Esophagus muscularis mucosa (tissue), 4 donors: ENCODE measurements around the gene FXYD7.

ENCODE experiments used
- EP300 ChIP-seq: sonication (generic); formaldehyde crosslinking; IDR thresholded peaks from one replicate; pipeline ENCODE4 v1.6.1; 2017; ENCODE audit warnings: antibody characterized with exemption
- POLR2A ChIP-seq: fragments of 450-650 bp; IDR thresholded peaks from one replicate; pipeline ENCODE4 v1.6.1; 2017; ENCODE audit warnings: antibody characterized with exemption, moderate library complexity, mild to moderate bottlenecking, low read depth
- TF ChIP-seq, protein P1 (sequence below), 3 experiments: fragments of 200-600 bp in 2 of 3; fragments of 450-650 bp in 1 of 3; sonication (generic) in 2 of 3; IDR thresholded peaks; one replicate each; pipeline ENCODE4 v1.5.1; 2017 to 2019; ENCODE audit warnings: antibody characterized with exemption in 3 of 3, mild to moderate bottlenecking in 2 of 3, moderate library complexity in 1 of 3

DNA sequence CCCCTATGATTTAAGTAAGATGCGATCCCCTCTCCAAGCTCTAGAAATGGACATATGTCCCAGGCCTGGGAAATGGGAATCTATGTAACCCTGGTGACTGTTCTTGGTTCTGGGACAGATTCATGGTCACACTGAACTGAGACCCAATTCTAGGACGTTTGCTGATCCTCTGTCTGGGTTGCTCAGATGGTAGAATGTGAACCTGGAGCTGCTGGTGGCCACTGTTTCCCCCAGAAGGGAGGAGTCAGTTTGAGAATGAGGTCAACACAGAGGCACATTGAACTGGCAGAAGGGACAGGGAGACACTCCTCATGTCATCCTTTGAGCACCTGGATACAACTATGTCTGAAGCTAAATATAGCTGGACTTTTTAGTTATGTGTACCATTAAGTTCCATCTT, 56.4 kb downstream of the FXYD7 start:
- TF ChIP-seq, protein P1, sequence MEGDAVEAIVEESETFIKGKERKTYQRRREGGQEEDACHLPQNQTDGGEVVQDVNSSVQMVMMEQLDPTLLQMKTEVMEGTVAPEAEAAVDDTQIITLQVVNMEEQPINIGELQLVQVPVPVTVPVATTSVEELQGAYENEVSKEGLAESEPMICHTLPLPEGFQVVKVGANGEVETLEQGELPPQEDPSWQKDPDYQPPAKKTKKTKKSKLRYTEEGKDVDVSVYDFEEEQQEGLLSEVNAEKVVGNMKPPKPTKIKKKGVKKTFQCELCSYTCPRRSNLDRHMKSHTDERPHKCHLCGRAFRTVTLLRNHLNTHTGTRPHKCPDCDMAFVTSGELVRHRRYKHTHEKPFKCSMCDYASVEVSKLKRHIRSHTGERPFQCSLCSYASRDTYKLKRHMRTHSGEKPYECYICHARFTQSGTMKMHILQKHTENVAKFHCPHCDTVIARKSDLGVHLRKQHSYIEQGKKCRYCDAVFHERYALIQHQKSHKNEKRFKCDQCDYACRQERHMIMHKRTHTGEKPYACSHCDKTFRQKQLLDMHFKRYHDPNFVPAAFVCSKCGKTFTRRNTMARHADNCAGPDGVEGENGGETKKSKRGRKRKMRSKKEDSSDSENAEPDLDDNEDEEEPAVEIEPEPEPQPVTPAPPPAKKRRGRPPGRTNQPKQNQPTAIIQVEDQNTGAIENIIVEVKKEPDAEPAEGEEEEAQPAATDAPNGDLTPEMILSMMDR (IDR thresholded peaks at IDR 0.05): no peak
- TF ChIP-seq POLR2A: no peak
- no peak for TF ChIP-seq EP300
